ENCODE data around the gene MDM4.

The MDM4 gene

GRCh38 chr1:204584699-204585372, 68.6 kb downstream of the MDM4 start:
- H3K4me3 Mint-ChIP-seq: no peak overlapping the region
- H3K27ac Mint-ChIP-seq: no peak overlapping the region
- H3K27me3 Mint-ChIP-seq: no peaks in the 10 kb centered on the region
- peaks cover 5% of the 10 kb centered on the region for H3K36me3 Mint-ChIP-seq
- peaks cover 10% of the 10 kb centered on the region for H3K4me1 Mint-ChIP-seq (ENCODE audit: low read depth)
- no peaks in the 10 kb centered on the region for H3K9me3 Mint-ChIP-seq (ENCODE audit: low read depth)

GRCh38 chr1:204587621-204588020, 71.4 kb downstream of the MDM4 start:
- Mint-ChIP-seq H3K27ac (peak overlapping the region; percentile 46), H3K4me1 (ENCODE audit: low read depth) (no peaks in the 10 kb centered on the region), H3K36me3 (peaks cover 5% of the 10 kb centered on the region), H3K4me3 (no peak overlapping the region), H3K9me3 (ENCODE audit: low read depth) (no peaks in the 10 kb centered on the region), H3K27me3 (no peaks in the 10 kb centered on the region)

GRCh38 chr1:204588826-204589225, 72.6 kb downstream of the MDM4 start:
- H3K4me1 Mint-ChIP-seq (ENCODE audit: low read depth): no peaks in the 10 kb centered on the region
- no peak overlapping the region for H3K4me3 Mint-ChIP-seq

DNA sequence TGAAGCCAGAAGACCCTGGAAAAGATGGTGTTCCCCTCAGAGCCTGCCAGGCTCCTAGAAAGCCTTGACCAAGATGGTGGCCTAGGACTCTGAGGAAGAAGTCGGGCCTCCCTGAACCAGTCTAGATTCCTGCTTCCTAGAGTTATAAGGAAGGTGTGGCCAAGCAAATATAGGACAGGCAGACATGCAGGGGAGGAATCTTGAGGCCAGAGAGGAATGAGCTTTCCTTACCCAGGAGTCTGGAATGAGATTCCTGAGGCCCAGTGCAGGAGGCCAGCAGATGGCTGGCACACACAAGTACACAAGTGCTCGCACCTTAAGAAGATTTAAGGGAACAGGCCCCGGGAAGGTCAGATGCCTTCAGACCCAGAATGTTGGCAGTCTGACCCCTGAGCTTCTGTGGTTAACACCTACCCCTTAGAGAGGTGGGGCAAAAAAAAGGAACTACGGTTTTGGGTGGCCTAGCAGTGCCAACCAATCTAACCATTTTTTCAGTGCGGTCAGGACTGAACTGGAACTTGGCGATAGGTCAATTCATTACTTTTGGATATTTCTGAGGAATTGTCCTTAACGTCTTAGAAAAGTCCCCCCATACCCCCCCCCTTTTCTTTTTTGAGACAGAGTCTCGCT, 73.3 kb downstream of the MDM4 start:
- Mint-ChIP-seq H3K4me3 (no peak overlapping the region), H3K9me3 (ENCODE audit: low read depth) (no peaks in the 10 kb centered on the region), H3K36me3 (peaks cover 3% of the 10 kb centered on the region), H3K27ac (no peak overlapping the region), H3K4me1 (ENCODE audit: low read depth) (no peaks in the 10 kb centered on the region), H3K27me3 (no peaks in the 10 kb centered on the region)

More at GRCh38 chr1:204588826-204589225, 72.6 kb downstream of the MDM4 start:
- Mint-ChIP-seq H3K27me3 (no peaks in the 10 kb centered on the region), H3K9me3 (ENCODE audit: low read depth) (no peaks in the 10 kb centered on the region), H3K27ac (no peak overlapping the region), H3K36me3 (peaks cover 5% of the 10 kb centered on the region)

DNA sequence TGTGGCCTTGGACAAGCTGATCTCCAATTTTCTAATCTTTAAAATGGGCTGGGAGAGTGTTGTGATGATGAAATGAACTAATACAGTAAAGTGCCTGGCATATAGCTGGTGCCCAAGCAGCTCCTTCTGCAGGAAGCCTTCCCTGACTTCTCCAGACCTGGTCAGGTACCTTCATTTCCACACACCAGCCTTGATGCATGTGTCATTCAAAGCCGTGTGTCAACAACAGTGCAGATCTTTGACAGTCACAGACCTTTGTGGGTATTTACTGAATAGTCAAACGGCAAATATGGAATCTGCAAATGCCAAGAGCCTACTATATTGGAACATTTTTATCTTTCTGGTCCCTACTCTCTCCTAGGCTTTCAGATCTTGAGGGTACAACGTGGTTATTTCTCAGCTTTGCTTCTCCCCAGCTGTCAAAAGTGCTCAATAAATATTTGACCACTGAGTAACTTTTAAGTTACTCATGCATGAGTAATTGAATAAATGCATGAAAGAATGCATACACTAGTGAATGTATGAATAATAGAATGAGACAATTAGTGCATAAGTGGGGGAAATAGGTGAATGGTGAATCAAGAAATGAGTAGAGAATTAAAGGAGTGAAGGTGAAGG, 75.4 kb downstream of the MDM4 start:
- Mint-ChIP-seq H3K27me3 (no peaks in the 10 kb centered on the region), H3K9me3 (ENCODE audit: low read depth) (no peaks in the 10 kb centered on the region), H3K36me3 (peaks cover 9% of the 10 kb centered on the region), H3K4me1 (ENCODE audit: low read depth) (no peaks in the 10 kb centered on the region), H3K27ac (no peak overlapping the region), H3K4me3 (no peak overlapping the region)

- no peaks in the 10 kb centered on the region for H3K4me1 Mint-ChIP-seq (ENCODE audit: low read depth)
- no peak overlapping the region for H3K27ac Mint-ChIP-seq
- H3K27me3 Mint-ChIP-seq: no peaks in the 10 kb centered on the region
- H3K36me3 Mint-ChIP-seq: peaks cover 13% of the 10 kb centered on the region
- H3K4me3 Mint-ChIP-seq: no peak overlapping the region
- no peaks in the 10 kb centered on the region for H3K9me3 Mint-ChIP-seq (ENCODE audit: low read depth)
These were observed 76.2 kb downstream of the MDM4 start for GRCh38 chr1:204592246-204592948.

GRCh38 chr1:204598319-204598969, 82.2 kb downstream of the MDM4 start:
- H3K4me3 Mint-ChIP-seq: no peak overlapping the region
- no peaks in the 10 kb centered on the region for H3K4me1 Mint-ChIP-seq (ENCODE audit: low read depth)
- no peaks in the 10 kb centered on the region for H3K27me3 Mint-ChIP-seq
- no peak overlapping the region for H3K27ac Mint-ChIP-seq
- H3K9me3 Mint-ChIP-seq (ENCODE audit: low read depth): no peaks in the 10 kb centered on the region
- H3K36me3 Mint-ChIP-seq: peaks cover 16% of the 10 kb centered on the region

GRCh38 chr1:204599098-204599497, 82.9 kb downstream of the MDM4 start:
- Mint-ChIP-seq H3K4me3 (no peak overlapping the region), H3K27ac (no peak overlapping the region), H3K27me3 (no peaks in the 10 kb centered on the region), H3K4me1 (ENCODE audit: low read depth) (no peaks in the 10 kb centered on the region), H3K36me3 (peaks cover 18% of the 10 kb centered on the region), H3K9me3 (ENCODE audit: low read depth) (no peaks in the 10 kb centered on the region)

DNA sequence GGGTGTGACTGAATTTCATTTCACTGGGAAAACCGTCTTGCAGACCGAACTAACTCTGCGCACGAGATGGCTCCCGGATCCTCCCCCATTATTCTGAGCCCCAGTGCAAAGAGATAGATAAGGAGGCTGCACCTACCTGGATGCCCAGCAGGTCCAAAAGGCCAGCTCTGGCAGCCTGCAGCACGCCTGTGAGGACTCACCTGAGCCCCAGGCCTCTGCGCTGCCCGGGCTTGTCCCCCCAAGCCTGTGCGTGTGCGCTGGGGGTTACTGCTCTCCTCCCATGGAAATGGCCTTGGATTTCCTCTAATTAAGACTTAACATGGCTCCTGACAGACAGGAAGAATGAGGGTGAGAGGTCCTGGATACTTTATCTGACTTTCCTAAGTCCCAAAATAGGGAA, 83.4 kb downstream of the MDM4 start:
- peaks cover 20% of the 10 kb centered on the region for H3K36me3 Mint-ChIP-seq
- no peak overlapping the region for H3K4me3 Mint-ChIP-seq
- H3K27me3 Mint-ChIP-seq: no peaks in the 10 kb centered on the region
- no peaks in the 10 kb centered on the region for H3K4me1 Mint-ChIP-seq (ENCODE audit: low read depth)
- H3K27ac Mint-ChIP-seq: no peak overlapping the region
- H3K9me3 Mint-ChIP-seq (ENCODE audit: low read depth): no peaks in the 10 kb centered on the region

- Mint-ChIP-seq H3K4me1 (ENCODE audit: low read depth) (no peaks in the 10 kb centered on the region), H3K9me3 (ENCODE audit: low read depth) (no peaks in the 10 kb centered on the region), H3K27ac (no peak overlapping the region), H3K36me3 (peaks cover 20% of the 10 kb centered on the region), H3K4me3 (no peak overlapping the region), H3K27me3 (no peaks in the 10 kb centered on the region)
These were observed 84.0 kb downstream of the MDM4 start for GRCh38 chr1:204600203-204600602.

DNA sequence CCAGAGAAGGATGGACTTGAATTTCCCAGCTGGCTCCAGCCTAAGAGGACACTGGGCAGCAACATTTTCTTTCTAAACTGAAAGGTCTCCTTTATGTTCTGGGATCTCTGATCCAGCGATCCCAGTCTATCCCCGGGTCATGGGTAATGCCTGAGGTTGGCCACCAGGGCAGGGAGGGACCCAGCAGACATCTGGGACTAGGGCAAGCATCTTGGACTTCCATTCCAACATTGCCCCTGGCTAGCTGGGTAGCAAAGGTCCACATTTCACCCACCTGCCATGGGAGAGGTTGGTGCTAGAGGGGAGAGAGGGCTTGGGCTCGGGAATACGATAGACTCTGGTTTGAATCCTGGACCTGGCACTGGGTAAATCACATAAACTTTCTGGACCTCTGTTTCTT, 84.8 kb downstream of the MDM4 start:
- Mint-ChIP-seq H3K27me3 (no peaks in the 10 kb centered on the region), H3K36me3 (peaks cover 15% of the 10 kb centered on the region), H3K27ac (no peak overlapping the region), H3K4me1 (ENCODE audit: low read depth) (no peaks in the 10 kb centered on the region), H3K9me3 (ENCODE audit: low read depth) (no peaks in the 10 kb centered on the region), H3K4me3 (no peak overlapping the region)

DNA sequence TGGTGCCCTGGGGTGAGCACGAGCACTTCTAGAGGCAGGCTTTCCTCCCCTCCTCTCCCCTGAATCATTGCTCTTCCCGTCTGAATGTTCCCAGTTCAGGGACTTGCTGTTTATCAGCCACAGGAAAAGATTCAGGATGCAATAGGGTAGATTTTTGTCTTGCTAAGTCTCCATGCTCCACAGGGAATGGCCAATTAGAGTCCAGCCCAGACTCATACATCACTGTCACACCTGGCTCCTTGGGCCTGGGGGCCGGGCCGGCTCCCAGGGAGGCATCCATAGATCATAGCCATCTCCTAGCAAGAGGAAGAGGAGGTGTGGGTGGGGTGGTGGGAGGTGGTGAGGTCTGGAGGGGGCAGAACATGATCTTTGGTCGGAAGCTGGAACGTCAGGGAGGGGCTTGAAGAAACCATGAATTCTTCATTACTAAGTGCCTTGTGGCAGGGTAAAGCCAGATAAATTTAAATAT, 85.9 kb downstream of the MDM4 start:
- no peak overlapping the region for H3K27ac Mint-ChIP-seq
- no peaks in the 10 kb centered on the region for H3K27me3 Mint-ChIP-seq
- H3K4me1 Mint-ChIP-seq (ENCODE audit: low read depth): no peaks in the 10 kb centered on the region
- H3K4me3 Mint-ChIP-seq: no peak overlapping the region
- peaks cover 9% of the 10 kb centered on the region for H3K36me3 Mint-ChIP-seq
- H3K9me3 Mint-ChIP-seq (ENCODE audit: low read depth): no peaks in the 10 kb centered on the region

- H3K4me1 Mint-ChIP-seq (ENCODE audit: low read depth): no peaks in the 10 kb centered on the region
- H3K27me3 Mint-ChIP-seq: peaks cover 3% of the 10 kb centered on the region
- H3K4me3 Mint-ChIP-seq: no peak overlapping the region
- H3K9me3 Mint-ChIP-seq (ENCODE audit: low read depth): no peaks in the 10 kb centered on the region
- peaks cover 9% of the 10 kb centered on the region for H3K36me3 Mint-ChIP-seq
- H3K27ac Mint-ChIP-seq: no peak overlapping the region
These were observed 86.8 kb downstream of the MDM4 start for GRCh38 chr1:204602871-204603542.

GRCh38 chr1:204605791-204606190, 89.6 kb downstream of the MDM4 start:
- Mint-ChIP-seq H3K9me3 (ENCODE audit: low read depth) (no peaks in the 10 kb centered on the region), H3K4me1 (ENCODE audit: low read depth) (no peaks in the 10 kb centered on the region), H3K4me3 (no peak overlapping the region), H3K27me3 (peaks cover 3% of the 10 kb centered on the region), H3K36me3 (peaks cover 9% of the 10 kb centered on the region), H3K27ac (no peak overlapping the region)
